Tibial nerve (tissue), 4 donors: ENCODE results near the gene SIPA1L3. TPM values are rescaled to one million over a fixed set of nuclear protein-coding genes. Genes with fewer than 3 reads are reported as not detected.

Experiments used
- DNase-seq, 2 donors: peaks; one replicate each; pipeline ENCODE4 v3.0.0-alpha.2; 2019; ENCODE audit warnings: low spot score in 2 of 2
- H3K27ac ChIP-seq, 4 donors: fragments of 200-600 bp; sonication (generic) in 3 of 4; one replicate each; pipeline ENCODE4 v1.5.1; 2017 to 2019; ENCODE audit warnings: mild to moderate bottlenecking in 1 of 4
- H3K27me3 ChIP-seq, 2 donors: fragments of 200-600 bp; sonication (generic) in 1 of 2; one replicate each; pipeline versions ENCODE4 v1.5.1 to v1.6.0; 2017 to 2019
- H3K36me3 ChIP-seq, 3 donors: fragments of 200-600 bp; sonication (generic); one replicate each; pipeline ENCODE4 v1.5.1; 2018 to 2019
- H3K4me1 ChIP-seq, 4 donors: fragments of 200-600 bp; sonication (generic) in 3 of 4; one replicate each; pipeline ENCODE4 v1.5.1; 2017 to 2019
- H3K4me3 ChIP-seq, 4 donors: fragments of 200-600 bp; sonication (generic) in 3 of 4; one replicate each; pipeline ENCODE4 v1.5.1; 2017 to 2019; ENCODE audit warnings: mild to moderate bottlenecking in 1 of 4, moderate library complexity in 1 of 4
- H3K9me3 ChIP-seq, 4 donors: fragments of 200-600 bp; sonication (generic) in 3 of 4; one replicate each; pipeline ENCODE4 v1.5.1; 2017 to 2019
- CTCF ChIP-seq, 5 experiments: fragments of 200-600 bp in 3 of 5; fragments of 450-650 bp in 2 of 5; sonication (generic) in 3 of 5; IDR thresholded peaks; one replicate each; pipeline ENCODE4 v1.5.1; 2016 to 2019; ENCODE audit warnings: antibody characterized with exemption in 5 of 5, mild to moderate bottlenecking in 3 of 5, moderate library complexity in 2 of 5
- EP300 ChIP-seq, 2 donors: sonication (generic); formaldehyde crosslinking; IDR thresholded peaks; one replicate each; pipeline ENCODE4 v1.6.1; 2017; ENCODE audit warnings: antibody characterized with exemption in 2 of 2, mild to moderate bottlenecking in 1 of 2
- POLR2A ChIP-seq, 2 donors: fragments of 450-650 bp; IDR thresholded peaks; one replicate each; pipeline ENCODE4 v1.6.1; 2017; ENCODE audit warnings: antibody characterized with exemption in 2 of 2, mild to moderate bottlenecking in 2 of 2, moderate library complexity in 2 of 2
- WGBS, 2 donors: methylation state at CpG; one replicate each; pipeline ENCODE4 v1.1.5; 2018; 5-methylcytosine and 5-hydroxymethylcytosine counted together
- total RNA-seq, 4 donors: library from RNA; depleted of rRNA; stranded (reverse); fragments of >200 nt; gene quantifications; one replicate each; pipeline ENCODE4 v1.1.0, GENCODE V29; 2016

SIPA1L3 gene
- total RNA-seq, 4 donors from 2014 or later: 8.3 to 43.9 (median 17.0) TPM

GRCh38 chr19:37986048-37986750 is 79.2 kb downstream of the SIPA1L3 start:
- Histone ChIP-seq H3K36me3 (no peaks in the 10 kb centered on the region), H3K9me3 (no peaks in the 10 kb centered on the region), H3K4me1 (peaks cover 0 to 12% (median 4%) of the 10 kb centered on the region in 4 donors), H3K4me3 (no peak overlapping the region), H3K27me3 (no peaks in the 10 kb centered on the region), H3K27ac (no peak overlapping the region)
- DNase-seq: no peak
- 66 to 73% methylated on average over 10 of the region's 10 CpGs for WGBS, 2 donors
- TF ChIP-seq POLR2A (IDR thresholded peaks at IDR 0.05) (no peak), EP300 (IDR thresholded peaks at IDR 0.05) (no peak), CTCF (IDR thresholded peaks at IDR 0.05) (no peak)

GRCh38 chr19:37987356-37988332 is 80.6 kb downstream of the SIPA1L3 start:
- no peaks in the 10 kb centered on the region for H3K9me3 ChIP-seq
- no peak overlapping the region for H3K27ac ChIP-seq
- no peak overlapping the region for H3K4me3 ChIP-seq
- H3K36me3 ChIP-seq: no peaks in the 10 kb centered on the region
- TF ChIP-seq EP300 (IDR thresholded peaks at IDR 0.05) (no peak), POLR2A (IDR thresholded peaks at IDR 0.05) (no peak), CTCF (IDR thresholded peaks at IDR 0.05) (no peak)
- no peak for DNase-seq
- no peaks in the 10 kb centered on the region for H3K27me3 ChIP-seq
- peaks cover 0 to 20% (median 4%) of the 10 kb centered on the region in 4 donors for H3K4me1 ChIP-seq
- WGBS, 2 donors: 65 to 72% methylated on average over 9 to 12 of the region's 12 CpGs

- no peak for DNase-seq
- WGBS, 2 donors: 59 to 66% methylated on average over 13 of the region's 13 CpGs
- TF ChIP-seq POLR2A (IDR thresholded peaks at IDR 0.05): no peak
- no peak for TF ChIP-seq EP300 (IDR thresholded peaks at IDR 0.05)
- TF ChIP-seq CTCF (IDR thresholded peaks at IDR 0.05): no peak
These were observed 82.0 kb downstream of the SIPA1L3 start for GRCh38 chr19:37988758-37989635.

GRCh38 chr19:37989855-37990254 is 82.8 kb downstream of the SIPA1L3 start:
- WGBS, 2 donors: 79 to 89% methylated on average over 7 of the region's 7 CpGs
- Histone ChIP-seq H3K4me3 (no peak overlapping the region), H3K9me3 (no peaks in the 10 kb centered on the region), H3K27me3 (no peaks in the 10 kb centered on the region), H3K4me1 (peaks cover 0 to 20% (median 2%) of the 10 kb centered on the region in 4 donors), H3K27ac (no peak overlapping the region), H3K36me3 (peaks cover 0 to 6% (median 0%) of the 10 kb centered on the region in 3 donors)
- no peak for DNase-seq
- TF ChIP-seq CTCF (IDR thresholded peaks at IDR 0.05) (no peak), POLR2A (IDR thresholded peaks at IDR 0.05) (no peak), EP300 (IDR thresholded peaks at IDR 0.05) (no peak)

More at GRCh38 chr19:37988758-37989635, 82.0 kb downstream of the SIPA1L3 start:
- Histone ChIP-seq H3K27me3 (no peaks in the 10 kb centered on the region), H3K27ac (no peak overlapping the region), H3K9me3 (no peaks in the 10 kb centered on the region), H3K36me3 (no peaks in the 10 kb centered on the region), H3K4me3 (no peak overlapping the region), H3K4me1 (peaks cover 0 to 20% (median 3%) of the 10 kb centered on the region in 4 donors)
